K562 (cell line): Measurements from ENCODE around the gene VWA5B1. TPM values are rescaled to one million over a fixed set of nuclear protein-coding genes. Genes with fewer than 3 reads are reported as not detected.

Experiments
- ATAC-seq: fragments of 200-7000 bp; cut with Tn5 transposase; 3 replicates; pipeline ENCODE4 v1.9.1; 2020; ENCODE audit warnings: moderate library complexity
- BruUV-seq: library from RNA; stranded (reverse); fragments of 400-500 nt; replicated peaks from 2 replicates; lab custom pipeline; 2021; lab: Mats Ljungman, UMichigan
- CTCF ChIA-PET: fragments of 300-600 bp; formaldehyde crosslinking; extraction: SDS; loops from one replicate; lab custom pipeline; 2021; ENCODE audit warnings: low intra/inter-chr PET ratio; lab: Yijun Ruan, JAX
- POLR2A ChIA-PET: fragments of 300-600, 350-650 bp; sonication (Branson Sonifier 250); formaldehyde crosslinking; extraction: SDS; loops from one replicate; lab custom pipeline; 2021; ENCODE audit warnings: antibody characterized with exemption, inconsistent platforms; lab: Yijun Ruan, JAX
- DNase-seq, 4 experiments: peaks; one replicate each; pipeline versions ENCODE4 v3.0.0 to v3.0.0-alpha.2; 2011 to 2018; ENCODE audit warnings: low spot score in 3 of 4, mixed read lengths in 3 of 4; ENCODE audit errors: extremely low read depth in 1 of 4
- FAIRE-seq: peaks from 2 replicates; lab custom pipeline; 2011; peaks lifted over from hg19 to GRCh38; lab: Jason Lieb, UNC
- H2AFZ ChIP-seq: 2 replicates; pipeline ENCODE4 v1.6.0; 2011; ENCODE audit warnings: low read depth, low read length, control low read depth, inconsistent platforms
- H3K27ac ChIP-seq: fragments of 200-600 bp; 3 replicates; pipeline ENCODE4 v1.8.0; 2011; ENCODE audit warnings: low read depth, mild to moderate bottlenecking, control low read depth, inconsistent platforms, low read length, moderate library complexity, mixed read lengths; ENCODE audit errors: extremely low read depth
- H3K27me3 ChIP-seq, 2 experiments: fragments of 300-600 bp in 1 of 2; 2 replicates in 1 of 2; 3 replicates in 1 of 2; pipeline versions ENCODE4 v1.6.0 to v1.8.0; 2011; ENCODE audit warnings: inconsistent platforms in 2 of 2, low read length in 2 of 2, mild to moderate bottlenecking in 1 of 2, mixed read lengths in 1 of 2, moderate library complexity in 1 of 2; ENCODE audit not compliant: control insufficient read depth in 2 of 2, insufficient read depth in 2 of 2
- H3K36me3 ChIP-seq: fragments of 300-600 bp; 3 replicates; pipeline ENCODE4 v1.8.0; 2011; ENCODE audit warnings: mild to moderate bottlenecking, low read length, inconsistent platforms; ENCODE audit not compliant: control insufficient read depth, insufficient read depth
- H3K4me1 ChIP-seq, 2 experiments: fragments of 200-600 bp in 1 of 2; replicated peaks in 1 of 2; 2 replicates in 1 of 2; 3 replicates in 1 of 2; pipeline versions ENCODE4 v1.5.1 to v1.8.0; 2011; ENCODE audit warnings: inconsistent platforms in 2 of 2, low read length in 2 of 2, mild to moderate bottlenecking in 1 of 2, mixed read lengths in 1 of 2, moderate library complexity in 1 of 2; ENCODE audit not compliant: control insufficient read depth in 2 of 2, insufficient read depth in 2 of 2
- H3K4me2 ChIP-seq: 2 replicates; pipeline ENCODE4 v1.6.1; 2011; ENCODE audit warnings: low read length, control low read depth, inconsistent platforms, mixed read lengths; ENCODE audit not compliant: insufficient read depth
- H3K4me3 ChIP-seq: fragments of 200-600 bp; sonication (generic), shearing (Covaris generic); 2 replicates; pipeline ENCODE4 v1.5.1; 2016; ENCODE audit warnings: control low read depth, inconsistent platforms
- H3K79me2 ChIP-seq: fragments of 200-600 bp; 3 replicates; pipeline ENCODE4 v1.8.0; 2011; ENCODE audit warnings: low read length, inconsistent platforms; ENCODE audit not compliant: control insufficient read depth, insufficient read depth
- H3K9ac ChIP-seq, 2 experiments: 2 replicates each; pipeline versions ENCODE4 v1.6.0 to v1.6.1; 2011; ENCODE audit warnings: low read depth in 2 of 2, low read length in 2 of 2, control low read depth in 1 of 2, inconsistent platforms in 1 of 2, mild to moderate bottlenecking in 1 of 2, mixed read lengths in 1 of 2; ENCODE audit not compliant: insufficient read depth in 1 of 2
- H3K9me1 ChIP-seq: one replicate; pipeline ENCODE4 v1.6.0; 2011; ENCODE audit warnings: inconsistent platforms, mild to moderate bottlenecking, low read length, moderate library complexity; ENCODE audit not compliant: control insufficient read depth, insufficient read depth
- H3K9me3 ChIP-seq: replicated peaks from 2 replicates; pipeline ENCODE4 v1.5.1; 2011; ENCODE audit warnings: low read depth, low read length, inconsistent platforms; ENCODE audit not compliant: control insufficient read depth, insufficient read depth
- H4K20me1 ChIP-seq: replicated peaks from 2 replicates; pipeline ENCODE4 v1.6.1; 2011; ENCODE audit warnings: low read length, inconsistent platforms, mixed read lengths; ENCODE audit not compliant: control insufficient read depth, insufficient read depth
- ARHGAP35 ChIP-seq: fragments of 450-650 bp; IDR thresholded peaks from 2 replicates; pipeline ENCODE4 v1.6.1; 2018; ENCODE audit not compliant: partially characterized antibody
- CGGBP1 ChIP-seq: fragments of 250-450 bp; sonication (Bioruptor Pico); IDR thresholded peaks from 2 replicates; pipeline ENCODE4 v1.9.0; 2021; ENCODE audit warnings: mild to moderate bottlenecking
- ESRRA ChIP-seq: fragments of 450-650 bp; IDR thresholded peaks from 2 replicates; pipeline ENCODE4 v1.6.1; 2014; ENCODE audit warnings: low read depth, mild to moderate bottlenecking, moderate library complexity, borderline replicate concordance
- FOXK2 ChIP-seq, 2 experiments: fragments of 450-650 bp; IDR thresholded peaks in 1 of 2; conservative IDR thresholded peaks in 1 of 2; 2 replicates each; pipeline ENCODE4 v1.6.1; 2016; ENCODE audit warnings: low read depth in 2 of 2, mild to moderate bottlenecking in 1 of 2
- FOXO4 ChIP-seq: fragments of 450-650 bp; formaldehyde crosslinking; IDR thresholded peaks from 2 replicates; pipeline ENCODE4 v1.4.0; 2020; ENCODE audit warnings: mild to moderate bottlenecking, moderate library complexity
- HDAC2 ChIP-seq: fragments of 450-650 bp; IDR thresholded peaks from 2 replicates; pipeline ENCODE4 v1.6.1; 2016; ENCODE audit warnings: mild to moderate bottlenecking
- HOMEZ ChIP-seq: fragments of 250-450 bp; sonication (Bioruptor Pico); IDR thresholded peaks from 2 replicates; pipeline ENCODE4 v1.4.0; 2020; ENCODE audit warnings: mild to moderate bottlenecking, moderate library complexity
- LARP7 ChIP-seq: fragments of 450-650 bp; IDR thresholded peaks from 2 replicates; pipeline ENCODE4 v1.6.1; 2016
- NBN ChIP-seq: fragments of 450-650 bp; IDR thresholded peaks from 2 replicates; pipeline ENCODE4 v1.6.1; 2016; ENCODE audit warnings: low read depth, mild to moderate bottlenecking
- PURB ChIP-seq: sonication (generic); formaldehyde crosslinking; IDR thresholded peaks from 2 replicates; pipeline ENCODE4 v1.9.0; 2021; ENCODE audit warnings: low read depth, mild to moderate bottlenecking, missing genetic modification reagents
- RNF2 ChIP-seq: sonication (generic); IDR thresholded peaks from 2 replicates; pipeline ENCODE4 v1.6.1; 2016
- TSC22D4 ChIP-seq: fragments of 450-650 bp; IDR thresholded peaks from 2 replicates; pipeline ENCODE4 v1.6.1; 2016; ENCODE audit warnings: missing genetic modification characterization, missing biosample characterization, control low read depth
- U2AF2 ChIP-seq: fragments of 200-400 bp; formaldehyde crosslinking; optimal IDR thresholded peaks from 2 replicates; pipeline ENCODE3; 2017; ENCODE audit warnings: low read depth, mild to moderate bottlenecking, low read length
- ZNF124 ChIP-seq: sonication (generic); formaldehyde crosslinking; IDR thresholded peaks from 2 replicates; pipeline ENCODE4 v1.8.1; 2022; ENCODE audit warnings: missing genetic modification reagents
- ZNF184 ChIP-seq: sonication (generic); formaldehyde crosslinking; IDR thresholded peaks from 2 replicates; pipeline ENCODE4 v1.5.0; 2020; ENCODE audit warnings: missing genetic modification reagents
- ZNF232 ChIP-seq: sonication (generic); formaldehyde crosslinking; IDR thresholded peaks from 2 replicates; pipeline ENCODE4 v1.8.0; 2022; ENCODE audit warnings: mild to moderate bottlenecking, missing genetic modification reagents
- WGBS: fragments of 100-300 bp; shearing (Covaris generic); methylation state at CpG from one replicate; pipeline ENCODE4 v1.1.6; 2016; ENCODE audit warnings: low coverage, mixed read lengths; ENCODE audit not compliant: insufficient coverage; ENCODE audit errors: missing lambda C conversion rate; 5-methylcytosine and 5-hydroxymethylcytosine counted together
- in situ Hi-C: fragments of 300-500 bp; cut with MboI; formaldehyde crosslinking; loops from 4 replicates; pipeline ENCODE4 v1.15.0; 2018; ENCODE audit warnings: inconsistent platforms, mixed read lengths
- intact Hi-C: fragments of 100-400 bp; cut with micrococcal nuclease; formaldehyde crosslinking; loops from 2 replicates; pipeline ENCODE4 v1.14.2; 2022
- polyA plus RNA-seq, 8 experiments: library from polyadenylated mRNA; depleted of rRNA in 4 of 8; stranded (reverse) in 5 of 8; unstranded in 3 of 8; fragments of >200 nt; fragmentation: Nextera tagmentation in 2 of 8; fragmentation: Illumina TruSeq in 1 of 8; extraction: Ambion mirVana in 2 of 8; extraction: Trizol in 1 of 8; gene quantifications; 2 replicates each; pipeline versions ENCODE4 v1.2.1 to v1.2.3, GENCODE V29; 2011 to 2014; ENCODE audit warnings: inconsistent platforms in 1 of 8, missing spikeins in 1 of 8
- total RNA-seq, 7 experiments: library from RNA; depleted of rRNA in 6 of 7; stranded (reverse); fragments of >200 nt in 6 of 7; fragmentation: Illumina TruSeq in 2 of 7; extraction: Trizol in 2 of 7; gene quantifications; 2 replicates each; pipeline versions ENCODE4 v1.2.1 to v1.2.3, GENCODE V29; 2011 to 2021; ENCODE audit warnings: low replicate concordance in 1 of 7

Gene VWA5B1
- total and polyA plus RNA-seq, 9 of the 15 experiments (the other 6 are each of a cell fraction or from before 2014, with no cell fraction given): not detected

- in situ Hi-C loops: no loop called here
- FAIRE-seq: no peak
Measured at GRCh38 chr1:20318521-20318920, 27.8 kb downstream of the VWA5B1 start.

More at GRCh38 chr1:20318521-20318920, 27.8 kb downstream of the VWA5B1 start:
- ChIA-PET CTCF (no interaction called here), POLR2A (no interaction called here)
- Histone ChIP-seq H3K4me2 (no peak overlapping the region), H4K20me1 (peaks cover 10% of the 10 kb centered on the region), H3K27ac (no peak overlapping the region), H3K79me2 (no peaks in the 10 kb centered on the region), H3K4me1 (no peaks in the 10 kb centered on the region), H2AFZ (no peak overlapping the region), H3K27me3 (peaks cover 52 to 96% of the 10 kb centered on the region in 2 experiments), H3K9me1 (no peaks in the 10 kb centered on the region), H3K9ac (no peak overlapping the region; a peak in 1 of 4 replicates), H3K4me3 (no peak overlapping the region), H3K9me3 (no peaks in the 10 kb centered on the region), H3K36me3 (no peaks in the 10 kb centered on the region)
- no TSS peak for BruUV-seq
- intact Hi-C loops: no loop called here
- TF ChIP-seq LARP7: no peak
- no peak for TF ChIP-seq PURB
- no peak for TF ChIP-seq ZNF124 (CRISPR knock-in tag)
- TF ChIP-seq FOXK2 (conservative IDR thresholded peaks at IDR 0.05 in 1 of 2, IDR thresholded peaks at IDR 0.05 in 1 of 2; ENCODE audit: low read depth in 2 of 2): no peak
- no peak for TF ChIP-seq TSC22D4 (tag)
- TF ChIP-seq ZNF184 (CRISPR knock-in tag): no peak
- no peak for TF ChIP-seq CGGBP1 (CRISPR knock-in tag)
- TF ChIP-seq HOMEZ (CRISPR knock-in tag): no peak
- no peak for TF ChIP-seq ESRRA
- no peak for TF ChIP-seq RNF2
- TF ChIP-seq ZNF232 (CRISPR knock-in tag): no peak
- TF ChIP-seq HDAC2: no peak
- TF ChIP-seq U2AF2: no peak
- TF ChIP-seq NBN: no peak
- no peak for TF ChIP-seq ARHGAP35
- no peak for TF ChIP-seq FOXO4 (CRISPR knock-in tag)
- under 1% methylated on average over 13 of the region's 14 CpGs for WGBS
- no peak for DNase-seq
- ATAC-seq: no peak
